Astrocyte (in vitro differentiated cells and primary cell): Measurements from ENCODE around the gene ABO.

Source experiments
- CTCF ChIP-seq: IDR thresholded peaks from 2 replicates; pipeline ENCODE4 v1.5.1; 2011; ENCODE audit warnings: low read depth, mild to moderate bottlenecking, inconsistent platforms, low read length, moderate library complexity; ENCODE audit not compliant: insufficient read depth
- EZH2 ChIP-seq: IDR thresholded peaks from 2 replicates; pipeline ENCODE4 v1.6.1; 2012; ENCODE audit warnings: mild to moderate bottlenecking, low read length, inconsistent platforms; ENCODE audit not compliant: insufficient read depth

DNA sequence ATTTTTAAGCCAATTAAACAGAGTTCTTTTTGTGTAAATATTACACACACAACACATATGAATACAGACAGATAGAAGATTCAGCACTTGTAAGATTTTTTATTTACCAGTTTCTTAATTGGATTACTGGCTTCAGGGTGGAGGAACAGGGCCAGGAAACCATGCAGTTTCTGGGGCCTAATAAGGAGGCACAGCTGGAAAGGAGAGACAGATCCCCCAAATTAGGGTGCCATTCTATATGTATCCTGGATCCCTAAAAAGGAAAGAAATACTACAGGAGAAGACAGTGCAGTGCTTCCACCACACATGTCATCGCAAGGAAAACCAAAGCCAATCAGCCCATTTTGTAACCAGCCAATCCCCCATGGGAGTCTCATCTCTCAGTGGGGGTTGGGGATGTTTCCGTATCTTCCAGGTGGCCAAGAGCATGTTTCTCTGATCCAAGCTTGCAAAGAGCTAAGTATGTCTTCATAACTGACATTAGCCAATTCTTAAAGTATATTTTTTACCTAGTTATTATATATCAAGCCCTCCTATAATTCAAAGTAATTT is 15.8 kb upstream of the ABO start:
- TF ChIP-seq EZH2 (no peak), CTCF (no peak)
